SU-DHL-6 (cell line): ENCODE results near the gene TEDC1.

Experiments used
- H2AFZ ChIP-seq: fragments of 200-600 bp; sonication (generic); 2 replicates; pipeline ENCODE4 v1.6.1; 2014; ENCODE audit warnings: low read depth, mild to moderate bottlenecking, moderate library complexity, mixed read lengths, antibody characterized with exemption, low read length; ENCODE audit not compliant: severe bottlenecking
- H3F3A ChIP-seq: fragments of 200-600 bp; shearing (Covaris generic); 2 replicates; pipeline ENCODE4 v1.6.0; 2016; ENCODE audit warnings: antibody characterized with exemption, mild to moderate bottlenecking; ENCODE audit not compliant: insufficient read depth
- H3K27ac ChIP-seq: fragments of 200-600 bp; sonication (generic); 2 replicates; pipeline ENCODE4 v1.5.1; 2016; ENCODE audit warnings: low read depth, mild to moderate bottlenecking, low read length, moderate library complexity, mixed read lengths
- H3K27me3 ChIP-seq: fragments of 200-600 bp; sonication (generic), shearing (Covaris generic); 2 replicates; pipeline ENCODE4 v1.6.0; 2014; ENCODE audit warnings: mild to moderate bottlenecking, low read length
- H3K36me3 ChIP-seq: fragments of 200-600 bp; sonication (generic); 2 replicates; pipeline ENCODE4 v1.6.1; 2014; ENCODE audit warnings: mild to moderate bottlenecking, low read length, mixed read lengths
- H3K4me2 ChIP-seq: fragments of 300-600, 200-600 bp; shearing (Covaris generic), sonication (generic); 2 replicates; pipeline ENCODE4 v1.6.0; 2014; ENCODE audit warnings: low read length, low read depth, mild to moderate bottlenecking; ENCODE audit not compliant: poor library complexity, severe bottlenecking
- H3K4me3 ChIP-seq: fragments of 200-600 bp; sonication (generic); 2 replicates; pipeline ENCODE4 v1.5.1; 2014; ENCODE audit warnings: antibody characterized with exemption, low read length, mild to moderate bottlenecking, mixed read lengths; ENCODE audit not compliant: insufficient read depth, poor library complexity, severe bottlenecking
- H3K79me2 ChIP-seq: fragments of 200-600 bp; sonication (generic); 2 replicates; pipeline ENCODE4 v1.6.1; 2014; ENCODE audit warnings: mild to moderate bottlenecking, low read length, moderate library complexity; ENCODE audit not compliant: insufficient read depth
- H3K9ac ChIP-seq: fragments of 200-600 bp; sonication (generic); 2 replicates; pipeline ENCODE4 v1.7.0; 2014; ENCODE audit warnings: mild to moderate bottlenecking, low read length
- H3K9me2 ChIP-seq: fragments of 200-600 bp; sonication (generic); replicated peaks from 2 replicates; pipeline ENCODE4 v1.6.1; 2014; ENCODE audit warnings: low read length; ENCODE audit not compliant: insufficient read depth
- H3K9me3 ChIP-seq: fragments of 200-600 bp; sonication (generic); 2 replicates; pipeline ENCODE4 v1.6.1; 2014; ENCODE audit warnings: low read length, mixed read lengths; ENCODE audit not compliant: insufficient read depth
- H4K20me1 ChIP-seq: fragments of 200-600 bp; sonication (generic); 2 replicates; pipeline ENCODE4 v1.6.1; 2014; ENCODE audit warnings: low read depth, mild to moderate bottlenecking, antibody characterized with exemption, low read length, moderate library complexity, mixed read lengths
- EZH2phosphoT487 ChIP-seq: fragments of 200-600 bp; sonication (generic), shearing (Covaris generic); conservative IDR thresholded peaks from 2 replicates; pipeline ENCODE4 v1.6.1; 2018; ENCODE audit warnings: mild to moderate bottlenecking, antibody characterized with exemption, low read length, moderate library complexity, mixed read lengths
- TF ChIP-seq, protein P1 (sequence below): fragments of 200-600 bp; sonication (generic); IDR thresholded peaks from one replicate; pipeline ENCODE4 v1.5.1; 2017; ENCODE audit warnings: antibody characterized with exemption, mild to moderate bottlenecking, low read length, moderate library complexity; ENCODE audit not compliant: insufficient read depth, poor library complexity, severe bottlenecking

TEDC1 gene

DNA sequence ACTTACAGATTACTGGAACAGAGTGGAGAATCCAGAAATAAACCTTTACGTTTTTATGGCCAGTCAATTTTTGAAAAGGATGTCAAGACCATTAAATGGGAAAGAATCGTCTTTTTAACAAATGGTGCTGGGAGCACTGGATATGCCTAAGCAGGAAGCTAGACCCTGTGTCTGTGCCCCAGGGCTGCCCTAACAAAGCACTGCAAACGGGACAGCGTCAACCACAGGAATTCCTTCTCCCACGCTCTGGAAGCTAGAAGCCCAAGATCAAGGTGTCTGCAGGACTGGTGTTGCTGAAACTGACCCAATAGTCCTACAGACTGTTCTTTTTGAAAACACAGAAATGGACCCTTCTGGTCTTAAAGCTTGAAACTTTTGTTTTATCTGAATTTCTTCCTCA, 26.1 kb downstream of the TEDC1 start:
- Histone ChIP-seq H3K27me3 (no peaks in the 10 kb centered on the region), H3K9me3 (no peaks in the 10 kb centered on the region), H2AFZ (no peak overlapping the region), H4K20me1 (no peaks in the 10 kb centered on the region), H3K79me2 (no peaks in the 10 kb centered on the region), H3K9ac (no peak overlapping the region), H3K4me3 (no peak overlapping the region), H3K9me2 (no peaks in the 10 kb centered on the region), H3K27ac (no peak overlapping the region), H3F3A (no peaks in the 10 kb centered on the region), H3K4me2 (no peak overlapping the region), H3K36me3 (no peaks in the 10 kb centered on the region)
- TF ChIP-seq EZH2phosphoT487, result no peak
- TF ChIP-seq, protein P1, sequence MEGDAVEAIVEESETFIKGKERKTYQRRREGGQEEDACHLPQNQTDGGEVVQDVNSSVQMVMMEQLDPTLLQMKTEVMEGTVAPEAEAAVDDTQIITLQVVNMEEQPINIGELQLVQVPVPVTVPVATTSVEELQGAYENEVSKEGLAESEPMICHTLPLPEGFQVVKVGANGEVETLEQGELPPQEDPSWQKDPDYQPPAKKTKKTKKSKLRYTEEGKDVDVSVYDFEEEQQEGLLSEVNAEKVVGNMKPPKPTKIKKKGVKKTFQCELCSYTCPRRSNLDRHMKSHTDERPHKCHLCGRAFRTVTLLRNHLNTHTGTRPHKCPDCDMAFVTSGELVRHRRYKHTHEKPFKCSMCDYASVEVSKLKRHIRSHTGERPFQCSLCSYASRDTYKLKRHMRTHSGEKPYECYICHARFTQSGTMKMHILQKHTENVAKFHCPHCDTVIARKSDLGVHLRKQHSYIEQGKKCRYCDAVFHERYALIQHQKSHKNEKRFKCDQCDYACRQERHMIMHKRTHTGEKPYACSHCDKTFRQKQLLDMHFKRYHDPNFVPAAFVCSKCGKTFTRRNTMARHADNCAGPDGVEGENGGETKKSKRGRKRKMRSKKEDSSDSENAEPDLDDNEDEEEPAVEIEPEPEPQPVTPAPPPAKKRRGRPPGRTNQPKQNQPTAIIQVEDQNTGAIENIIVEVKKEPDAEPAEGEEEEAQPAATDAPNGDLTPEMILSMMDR, result no peak

- H2AFZ ChIP-seq, result no peak overlapping the region
- TF ChIP-seq EZH2phosphoT487, result no peak
- TF ChIP-seq, protein P1, result no peak
- H3K4me3 ChIP-seq, result no peak overlapping the region
- no peaks in the 10 kb centered on the region for H3K27me3 ChIP-seq
- no peaks in the 10 kb centered on the region for H3K79me2 ChIP-seq
- no peaks in the 10 kb centered on the region for H3K9me3 ChIP-seq
- no peak overlapping the region for H3K9ac ChIP-seq
- no peak overlapping the region for H3K4me2 ChIP-seq
- H3K27ac ChIP-seq, result no peak overlapping the region
- H3F3A ChIP-seq, result 0 out of 2 replicates have a peak, but pooled peaks cover 7% of the 10 kb centered on the region
- H3K36me3 ChIP-seq, result no peaks in the 10 kb centered on the region
- no peaks in the 10 kb centered on the region for H4K20me1 ChIP-seq
- no peaks in the 10 kb centered on the region for H3K9me2 ChIP-seq
Measured at GRCh38 chr14:105519946-105520698, 29.1 kb downstream of the TEDC1 start.

DNA sequence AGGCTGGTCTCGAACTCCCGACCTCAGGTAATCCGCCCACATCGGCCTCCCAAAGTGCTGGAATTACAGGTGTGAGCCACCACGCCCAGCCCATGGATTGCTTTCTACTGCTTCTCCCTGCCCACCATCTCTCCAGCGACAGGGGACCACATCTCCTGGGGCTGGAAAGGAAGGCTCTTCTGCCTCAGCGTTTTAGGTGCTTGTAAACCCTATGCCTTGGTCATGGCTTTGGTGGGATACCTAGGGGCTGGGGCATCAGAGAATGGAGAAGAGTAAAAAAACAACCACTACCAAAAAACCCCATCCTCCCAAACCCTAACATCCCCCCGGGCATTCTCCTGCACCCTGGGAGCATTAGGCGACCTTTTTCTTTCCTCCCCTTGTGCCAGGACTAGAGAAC, 34.3 kb downstream of the TEDC1 start:
- Histone ChIP-seq H3K27me3 (0 out of 2 replicates have a peak, but pooled peaks cover 2% of the 10 kb centered on the region), H3K79me2 (no peaks in the 10 kb centered on the region), H2AFZ (no peak overlapping the region), H3K4me3 (no peak overlapping the region), H3K27ac (no peak overlapping the region), H3K36me3 (no peaks in the 10 kb centered on the region), H4K20me1 (no peaks in the 10 kb centered on the region), H3K9me3 (no peaks in the 10 kb centered on the region), H3K9ac (no peak overlapping the region), H3K4me2 (no peak overlapping the region), H3F3A (0 out of 2 replicates have a peak, but pooled peaks cover 7% of the 10 kb centered on the region), H3K9me2 (no peaks in the 10 kb centered on the region)
- TF ChIP-seq EZH2phosphoT487, result no peak
- TF ChIP-seq, protein P1, result no peak
